ENCODE results near the gene ARTN. TPM values are rescaled to one million over a fixed set of nuclear protein-coding genes. Genes with fewer than 3 reads are reported as not detected.
A peak's percentile ranks its signal among the peaks of the same experiment; 100 is the strongest.

The ARTN gene
- polyA plus RNA-seq, 3 donors = 0.15 TPM; not detected in 2

DNA sequence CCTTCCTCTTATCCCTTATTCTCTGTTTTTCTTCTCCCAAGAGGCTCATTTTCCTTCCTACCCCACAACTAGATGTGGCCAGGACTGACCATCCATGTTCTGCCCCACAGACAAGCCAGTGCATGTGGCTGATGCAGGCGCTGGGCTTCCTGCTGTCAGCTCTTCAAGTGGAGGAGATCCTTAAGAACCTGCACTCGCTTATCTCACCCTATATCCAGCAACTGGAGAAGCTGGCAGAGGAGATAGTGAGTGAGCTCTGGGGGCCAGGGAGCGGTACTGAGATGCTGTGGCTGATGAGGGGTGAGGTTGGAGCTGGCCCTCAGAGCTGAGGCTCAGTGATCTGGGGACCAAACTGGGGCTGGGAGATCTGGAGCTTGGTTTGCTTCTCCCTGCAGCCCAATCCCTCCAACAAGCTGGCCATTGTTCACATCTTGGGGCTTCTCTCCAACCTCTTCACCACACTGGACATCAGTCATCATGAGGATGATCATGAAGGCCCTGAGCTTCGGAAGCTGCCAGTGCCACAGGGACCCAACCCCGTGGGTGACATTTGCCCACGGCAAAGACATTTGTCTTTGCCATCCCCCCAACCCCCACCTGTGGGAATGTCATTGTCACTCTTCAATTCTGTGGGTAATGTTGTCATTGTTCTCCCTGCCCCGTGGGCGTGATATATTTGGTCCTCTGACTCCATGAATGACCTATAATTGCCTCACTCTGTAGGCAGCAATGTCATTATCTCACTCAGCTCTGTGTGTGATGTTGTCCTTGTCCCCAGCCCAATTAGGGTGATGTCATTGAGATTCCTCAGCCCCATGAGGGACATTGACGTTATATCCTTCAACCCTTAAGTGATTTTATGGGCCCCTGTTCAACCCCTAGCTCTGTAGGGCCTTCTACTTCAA is 25.0 kb downstream of the ARTN start:
- Mint-ChIP-seq H3K27ac (peak overlapping the region in 1 of 7 donors; percentile 70), H3K36me3 (peaks cover 43 to 59% of the 10 kb centered on the region in 2 donors), H3K4me3 (no peak overlapping the region), H3K27me3 (ENCODE audit: low read depth in 3 of 3) (no peaks in the 10 kb centered on the region), H3K9me3 (peaks cover 0 to 2% (median 0%) of the 10 kb centered on the region in 7 donors), H3K4me1 (no peaks in the 10 kb centered on the region)
- H2AFZ ChIP-seq (ENCODE audit: insufficient read depth, low read depth, low read length, poor library complexity, severe bottlenecking) = no peak overlapping the region
- H3K4me2 ChIP-seq (replicated peaks; ENCODE audit: extremely low read depth, low read length, poor library complexity, severe bottlenecking) = no peak overlapping the region
- no peaks in the 10 kb centered on the region for H3K79me2 ChIP-seq (ENCODE audit: insufficient read depth, low read length)
- no peaks in the 10 kb centered on the region for H4K20me1 ChIP-seq (ENCODE audit: insufficient read depth, low read length)
- H3K27ac ChIP-seq (ENCODE audit: low read depth in 1 of 2, low read length in 2 of 2) = no peak overlapping the region
- H3K4me3 ChIP-seq (replicated peaks in 1 of 3; ENCODE audit: low read depth in 2 of 3, low read length in 3 of 3) = no peak overlapping the region
- H3K9ac ChIP-seq (ENCODE audit: insufficient read depth, low read length, poor library complexity, severe bottlenecking) = no peak overlapping the region
- H3K27me3 ChIP-seq (ENCODE audit: control insufficient read depth in 2 of 2, insufficient read depth in 2 of 2, low read length in 2 of 2) = no peaks in the 10 kb centered on the region
- H3K4me1 ChIP-seq (ENCODE audit: control insufficient read depth in 1 of 2, insufficient read depth in 2 of 2, low read length in 2 of 2) = peaks cover 8 to 9% of the 10 kb centered on the region in 2 donors
- TF ChIP-seq, protein P1, sequence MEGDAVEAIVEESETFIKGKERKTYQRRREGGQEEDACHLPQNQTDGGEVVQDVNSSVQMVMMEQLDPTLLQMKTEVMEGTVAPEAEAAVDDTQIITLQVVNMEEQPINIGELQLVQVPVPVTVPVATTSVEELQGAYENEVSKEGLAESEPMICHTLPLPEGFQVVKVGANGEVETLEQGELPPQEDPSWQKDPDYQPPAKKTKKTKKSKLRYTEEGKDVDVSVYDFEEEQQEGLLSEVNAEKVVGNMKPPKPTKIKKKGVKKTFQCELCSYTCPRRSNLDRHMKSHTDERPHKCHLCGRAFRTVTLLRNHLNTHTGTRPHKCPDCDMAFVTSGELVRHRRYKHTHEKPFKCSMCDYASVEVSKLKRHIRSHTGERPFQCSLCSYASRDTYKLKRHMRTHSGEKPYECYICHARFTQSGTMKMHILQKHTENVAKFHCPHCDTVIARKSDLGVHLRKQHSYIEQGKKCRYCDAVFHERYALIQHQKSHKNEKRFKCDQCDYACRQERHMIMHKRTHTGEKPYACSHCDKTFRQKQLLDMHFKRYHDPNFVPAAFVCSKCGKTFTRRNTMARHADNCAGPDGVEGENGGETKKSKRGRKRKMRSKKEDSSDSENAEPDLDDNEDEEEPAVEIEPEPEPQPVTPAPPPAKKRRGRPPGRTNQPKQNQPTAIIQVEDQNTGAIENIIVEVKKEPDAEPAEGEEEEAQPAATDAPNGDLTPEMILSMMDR (IDR thresholded peaks at IDR 0.05) = no peak
- no peak for DNase-seq
- 83% methylated on average over 1 of the region's 9 CpGs for WGBS (ENCODE audit: insufficient coverage)
- peaks cover 59 to 84% of the 10 kb centered on the region in 2 donors for H3K36me3 ChIP-seq (replicated peaks in 1 of 2; ENCODE audit: control insufficient read depth in 1 of 2, insufficient read depth in 2 of 2, low read length in 2 of 2)
- intact Hi-C loops (cut with micrococcal nuclease) = no loop called here
- no peaks in the 10 kb centered on the region for H3K9me3 ChIP-seq (replicated peaks in 1 of 2; ENCODE audit: control insufficient read depth in 1 of 2, insufficient read depth in 1 of 2, low read length in 2 of 2)

DNA sequence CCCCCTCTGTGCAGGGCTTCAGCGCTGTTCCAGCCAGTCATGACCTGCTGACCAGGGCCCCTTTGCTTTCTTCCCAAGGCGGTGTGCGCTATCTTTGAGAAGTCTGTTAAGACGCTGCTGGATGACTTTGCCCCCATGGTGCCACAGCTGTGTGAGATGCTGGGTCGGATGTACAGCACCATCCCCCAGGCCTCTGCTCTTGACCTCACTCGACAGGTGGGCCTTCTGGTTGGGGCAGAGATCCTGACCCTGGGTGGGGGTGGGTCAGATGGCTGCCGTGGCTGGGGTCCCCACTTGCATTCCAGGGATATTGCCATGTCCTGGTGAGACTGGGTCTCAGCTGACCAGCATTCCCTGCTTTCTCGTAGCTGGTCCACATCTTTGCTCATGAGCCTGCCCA is 27.2 kb downstream of the ARTN start:
- TF ChIP-seq, protein P1 (IDR thresholded peaks at IDR 0.05) = no peak
- Histone ChIP-seq H3K4me1 (ENCODE audit: control insufficient read depth in 1 of 2, insufficient read depth in 2 of 2, low read length in 2 of 2) (peaks cover 20 to 22% of the 10 kb centered on the region in 2 donors), H3K9me3 (replicated peaks in 1 of 2; ENCODE audit: control insufficient read depth in 1 of 2, insufficient read depth in 1 of 2, low read length in 2 of 2) (no peaks in the 10 kb centered on the region), H3K4me2 (replicated peaks; ENCODE audit: extremely low read depth, low read length, poor library complexity, severe bottlenecking) (no peak overlapping the region), H2AFZ (ENCODE audit: insufficient read depth, low read depth, low read length, poor library complexity, severe bottlenecking) (no peak overlapping the region), H4K20me1 (ENCODE audit: insufficient read depth, low read length) (no peaks in the 10 kb centered on the region), H3K27ac (ENCODE audit: low read depth in 1 of 2, low read length in 2 of 2) (no peak overlapping the region), H3K9ac (ENCODE audit: insufficient read depth, low read length, poor library complexity, severe bottlenecking) (no peak overlapping the region), H3K4me3 (replicated peaks in 1 of 3; ENCODE audit: low read depth in 2 of 3, low read length in 3 of 3) (no peak overlapping the region), H3K36me3 (replicated peaks in 1 of 2; ENCODE audit: control insufficient read depth in 1 of 2, insufficient read depth in 2 of 2, low read length in 2 of 2) (peaks cover 59 to 88% of the 10 kb centered on the region in 2 donors), H3K79me2 (ENCODE audit: insufficient read depth, low read length) (no peaks in the 10 kb centered on the region), H3K27me3 (ENCODE audit: control insufficient read depth in 2 of 2, insufficient read depth in 2 of 2, low read length in 2 of 2) (no peaks in the 10 kb centered on the region)
- peaks cover 0 to 2% (median 0%) of the 10 kb centered on the region in 7 donors for H3K9me3 Mint-ChIP-seq
- peaks cover 43 to 57% of the 10 kb centered on the region in 2 donors for H3K36me3 Mint-ChIP-seq
- H3K27me3 Mint-ChIP-seq (ENCODE audit: low read depth in 3 of 3) = no peaks in the 10 kb centered on the region
- WGBS (ENCODE audit: insufficient coverage) = 100% methylated on average over 7 of the region's 8 CpGs
- intact Hi-C loops (cut with micrococcal nuclease) = no loop called here
- H3K4me3 Mint-ChIP-seq = no peak overlapping the region
- H3K4me1 Mint-ChIP-seq = no peaks in the 10 kb centered on the region
- H3K27ac Mint-ChIP-seq = no peak overlapping the region
- no peak for DNase-seq

All from CD14-positive monocyte (primary cell).